Anterior cingulate cortex (tissue), 58 donors: ENCODE measurements around the gene MORN5.

Experiments
- DNase-seq, 58 donors: peaks; one replicate each; lab custom pipeline; 2025; lab: John Stamatoyannopoulos, UW

MORN5 gene

DNA sequence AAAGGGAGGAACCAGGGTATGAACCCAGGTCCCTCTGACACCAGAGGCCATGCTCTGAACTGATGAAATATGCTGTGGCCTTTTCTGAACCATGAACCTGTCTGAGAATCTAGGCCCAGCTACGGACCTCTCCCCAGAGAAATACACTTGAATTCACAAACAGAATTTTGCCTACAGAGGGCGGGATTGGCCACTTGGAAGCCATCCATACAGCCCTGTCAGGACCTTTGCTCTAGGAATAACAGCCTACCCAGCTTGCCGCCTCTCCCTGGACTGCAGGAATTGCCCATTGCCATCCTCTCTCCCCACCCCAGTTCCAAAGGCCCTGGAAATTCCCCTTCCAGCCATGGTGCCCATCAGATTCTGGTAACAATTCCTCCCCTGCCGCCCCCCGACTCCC, 26.6 kb downstream of the MORN5 start:
- no peak for DNase-seq

DNA sequence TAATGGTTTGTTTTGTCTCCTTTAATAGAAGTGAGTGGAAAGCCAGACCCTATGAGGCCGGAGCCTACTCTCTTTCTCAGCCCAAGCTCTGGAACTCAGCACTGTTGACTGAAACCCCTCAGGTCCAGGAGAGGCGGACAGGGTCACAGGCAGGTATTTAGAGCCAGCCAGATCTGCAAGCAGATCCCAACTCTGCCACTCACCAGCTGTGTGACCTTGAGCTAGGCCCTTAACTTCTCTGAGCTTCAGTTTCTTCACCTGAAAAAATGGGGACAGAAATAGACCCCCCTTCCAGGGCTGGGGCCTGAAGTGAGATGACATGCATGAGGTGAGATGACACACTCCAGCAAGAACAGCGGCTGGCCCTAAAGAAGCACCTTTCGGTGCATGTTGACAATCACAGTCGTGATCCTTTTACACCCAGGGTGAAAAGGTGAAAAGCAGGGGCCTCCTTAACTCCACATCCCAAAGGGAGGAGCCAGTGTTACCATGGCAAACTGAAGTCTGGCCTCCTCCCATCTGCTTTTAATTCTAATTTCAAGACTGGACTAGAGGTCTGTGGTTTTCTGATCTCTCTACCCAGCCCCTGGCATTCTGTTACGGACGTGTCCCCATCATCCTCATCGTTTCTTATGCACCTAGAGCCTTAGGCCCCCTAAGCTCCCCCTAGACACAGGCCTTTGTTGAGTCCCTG, 27.2 kb downstream of the MORN5 start:
- DNase-seq: no peak

DNA sequence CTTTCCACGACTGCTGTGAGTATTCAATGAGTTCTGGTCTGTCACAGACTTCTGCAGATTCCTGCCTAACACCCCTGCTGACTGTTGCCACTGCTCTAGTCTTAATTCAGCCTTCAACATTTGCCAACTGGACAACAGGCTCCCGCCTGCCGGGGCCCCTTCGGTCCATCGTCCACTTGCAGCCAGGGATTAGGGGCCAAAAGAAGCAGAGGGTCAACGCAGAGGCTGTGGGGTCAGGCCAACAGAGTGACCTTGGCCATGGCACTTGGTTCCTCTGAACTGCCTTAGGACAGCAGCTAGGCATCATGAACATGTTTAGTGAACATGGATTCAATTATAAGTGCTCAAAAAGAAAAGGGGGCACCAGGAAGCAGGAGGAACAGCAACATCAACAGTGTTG, 28.7 kb downstream of the MORN5 start:
- DNase-seq: no peak

DNA sequence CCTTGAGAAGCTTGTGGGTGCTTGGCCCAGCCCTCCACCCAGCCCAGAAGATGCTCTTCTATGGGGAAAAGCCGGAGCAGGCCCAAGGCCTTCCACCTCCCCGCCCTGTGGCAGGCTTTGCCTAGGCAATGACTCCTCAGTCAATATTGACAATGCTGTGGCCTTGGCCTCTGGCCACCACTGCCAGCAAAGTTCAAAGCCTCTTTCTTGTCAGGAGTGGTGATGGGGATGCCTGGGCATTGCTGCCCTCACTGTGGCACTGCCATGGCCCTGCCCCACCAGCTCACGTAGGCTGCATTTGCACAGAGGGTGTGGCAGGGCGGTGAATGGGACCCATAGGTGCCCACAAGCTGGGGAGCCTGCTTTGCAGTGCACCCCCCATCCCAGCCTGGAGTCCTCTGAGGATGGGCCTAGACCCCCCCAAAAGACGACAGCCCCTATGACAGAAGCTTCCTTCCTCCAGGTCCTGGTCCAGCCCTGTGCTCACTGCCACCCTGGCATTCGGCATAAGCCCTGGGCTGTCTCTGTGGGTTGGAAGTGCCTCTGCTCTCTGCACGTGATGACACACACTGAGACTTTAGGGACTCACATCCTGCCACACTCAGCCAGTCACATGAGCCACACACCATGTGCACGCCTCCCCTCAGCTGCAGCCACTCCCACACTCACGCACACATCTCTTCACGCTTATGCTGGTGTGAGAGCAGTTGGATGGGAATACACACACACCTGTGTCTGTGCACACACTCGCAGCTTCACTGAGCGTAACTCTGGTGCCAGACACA, 31.1 kb downstream of the MORN5 start:
- DNase-seq: peak in 14 of 58 donors; percentile 5 to 70 (median 15)

DNA sequence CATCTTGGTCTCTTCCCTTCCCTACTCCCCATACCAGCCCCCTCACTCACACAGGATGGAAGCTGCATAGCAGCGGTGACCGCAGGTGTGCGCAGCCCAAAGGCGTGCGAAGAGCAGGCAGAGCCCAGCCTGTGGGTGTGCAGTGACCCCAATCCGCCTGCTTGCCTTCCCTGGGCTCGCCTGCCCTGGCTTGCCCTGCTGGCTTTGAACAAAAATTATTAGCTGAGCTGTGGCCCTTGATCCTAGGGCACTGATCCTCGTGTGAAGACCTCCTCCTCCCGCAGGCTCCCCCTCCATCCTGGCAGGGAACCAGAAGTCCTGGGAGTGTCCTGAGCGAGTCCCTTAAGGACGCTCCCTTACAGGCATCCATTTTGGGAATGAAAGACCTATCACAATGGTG, 31.9 kb downstream of the MORN5 start:
- no peak for DNase-seq

DNA sequence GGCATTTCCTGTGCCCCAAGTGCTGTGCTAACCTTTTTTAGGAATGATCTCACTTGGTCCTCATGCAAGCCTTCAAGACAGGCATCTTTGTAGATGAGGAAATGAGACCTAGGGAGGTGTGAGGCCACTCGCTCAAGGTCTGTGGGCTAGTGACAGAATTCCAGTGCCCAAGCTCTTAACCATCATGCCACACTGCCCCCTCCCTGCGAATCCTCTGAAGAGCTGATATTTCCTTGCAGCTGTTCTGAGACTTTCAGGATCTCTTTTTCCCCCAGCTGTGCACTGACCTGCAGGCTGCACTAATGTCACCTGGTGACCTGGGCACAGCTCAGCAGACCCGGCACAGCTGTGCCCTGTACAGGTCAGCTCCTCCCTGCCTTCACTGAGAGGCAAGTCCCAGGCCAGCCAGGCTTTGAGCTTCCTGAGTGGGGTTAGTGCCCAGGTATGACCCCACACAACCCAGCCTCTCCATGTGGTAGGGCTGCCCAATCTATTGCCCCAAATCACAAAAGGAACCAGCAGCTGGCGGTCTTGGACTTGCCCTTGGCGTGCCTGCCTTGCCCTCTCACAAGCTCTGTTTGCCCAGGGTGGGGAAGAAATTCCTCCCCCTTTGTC, 32.7 kb downstream of the MORN5 start:
- DNase-seq: no peak

DNA sequence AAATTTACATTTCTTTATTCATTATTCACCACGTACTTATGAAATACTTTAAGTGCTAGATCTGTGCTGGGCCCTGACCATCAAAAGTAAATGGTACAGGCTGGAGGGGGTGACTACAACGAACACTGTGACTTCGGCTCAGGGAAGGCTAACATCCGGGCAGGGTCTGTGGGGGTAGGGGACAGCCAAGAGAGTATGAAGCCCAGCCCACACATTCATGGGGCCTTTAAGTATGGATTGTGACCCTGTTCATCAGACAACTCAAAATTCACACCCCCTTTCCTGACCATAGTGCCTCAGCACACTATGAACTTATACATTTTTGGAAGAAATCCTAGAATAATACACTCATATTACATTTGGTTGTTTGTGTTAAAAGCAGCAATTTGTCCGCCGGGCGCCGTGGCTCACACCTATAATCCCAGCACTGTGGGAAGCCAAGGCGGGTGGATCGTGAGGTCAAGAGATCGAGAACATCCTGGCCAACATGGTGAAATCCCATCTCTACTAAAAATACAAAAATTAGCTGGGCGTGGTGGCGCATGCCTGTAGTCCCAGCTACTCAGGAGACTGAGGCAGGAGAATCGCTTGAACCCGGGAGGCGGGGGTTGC, 33.3 kb downstream of the MORN5 start:
- no peak for DNase-seq

DNA sequence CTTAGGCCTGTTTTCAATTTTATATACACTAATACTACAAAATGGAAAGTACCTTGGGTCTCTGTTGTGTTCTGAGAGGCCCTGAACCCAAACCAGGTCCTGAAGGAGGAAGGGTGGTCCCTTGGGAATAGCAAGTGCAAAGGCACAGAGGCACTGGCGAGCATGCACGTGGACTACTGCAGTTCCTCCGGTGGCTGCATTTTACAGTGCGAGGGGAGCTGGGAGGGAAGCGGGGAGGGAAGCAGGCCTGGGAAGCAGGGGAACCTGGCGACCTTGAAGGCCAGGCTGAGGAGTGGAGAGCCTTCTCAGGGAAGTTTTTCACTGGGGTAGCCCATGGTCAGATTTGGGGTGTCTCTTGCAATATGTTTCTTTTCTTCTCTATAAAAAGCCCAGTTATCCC, 33.9 kb downstream of the MORN5 start:
- no peak for DNase-seq

DNA sequence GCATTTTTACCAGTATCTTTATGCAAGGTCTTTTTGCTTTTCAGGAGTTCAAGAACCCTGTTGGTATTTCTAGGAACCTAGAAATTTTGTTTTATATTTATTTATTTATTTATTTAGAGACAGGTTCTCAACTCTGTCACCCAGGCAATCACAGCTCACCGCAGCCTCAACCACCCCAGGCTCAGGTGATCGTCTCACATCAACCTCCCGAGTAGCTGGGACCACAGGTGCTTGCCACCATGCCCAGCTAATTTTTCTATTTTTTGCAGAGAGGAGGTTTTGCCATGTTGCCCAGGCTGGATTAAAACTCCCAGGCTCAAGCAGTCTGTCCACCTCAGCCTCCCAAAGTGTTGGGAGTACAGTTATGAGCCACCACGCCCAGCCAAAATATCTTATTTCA, 36.2 kb downstream of the MORN5 start:
- DNase-seq: no peak

DNA sequence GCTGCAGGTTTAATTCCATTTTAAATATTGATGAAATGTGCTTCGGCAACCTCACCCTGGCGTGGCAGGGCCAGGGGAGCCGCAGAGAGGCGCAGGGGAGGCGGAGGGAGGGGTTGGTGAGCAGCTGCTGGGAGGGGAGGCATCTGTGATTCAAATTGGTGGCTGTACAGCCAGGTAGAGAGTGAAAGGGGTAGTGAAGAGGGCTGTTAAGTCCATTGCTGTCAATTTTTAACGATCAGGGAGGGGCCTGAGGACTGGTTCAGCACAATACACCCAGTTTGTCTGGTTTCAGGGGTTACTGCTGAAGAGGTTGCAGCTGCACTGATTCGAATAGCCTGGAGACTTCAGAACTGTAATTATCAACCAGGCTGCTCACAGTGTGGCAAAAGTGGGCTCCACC, 37.7 kb downstream of the MORN5 start:
- no peak for DNase-seq

DNA sequence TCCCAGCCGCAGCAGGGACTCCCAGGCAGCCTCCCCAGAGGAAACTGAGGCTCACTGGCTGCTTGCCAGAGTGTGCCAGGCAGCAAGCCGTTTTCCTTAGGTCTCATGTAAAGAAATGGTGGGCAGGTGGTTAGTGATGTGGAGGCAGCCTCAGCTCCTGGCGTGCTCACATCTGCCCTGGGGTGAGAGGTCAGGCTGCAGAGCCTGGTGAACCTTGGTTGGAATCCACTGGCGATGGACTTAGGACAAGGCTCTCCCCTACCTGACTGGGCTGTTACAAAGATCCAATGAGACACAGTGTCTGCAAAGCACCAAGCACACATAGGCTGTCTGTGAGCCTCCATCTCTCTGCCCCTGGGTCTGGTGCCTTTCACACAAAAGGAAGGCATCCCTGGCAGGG, 38.2 kb downstream of the MORN5 start:
- DNase-seq: no peak

DNA sequence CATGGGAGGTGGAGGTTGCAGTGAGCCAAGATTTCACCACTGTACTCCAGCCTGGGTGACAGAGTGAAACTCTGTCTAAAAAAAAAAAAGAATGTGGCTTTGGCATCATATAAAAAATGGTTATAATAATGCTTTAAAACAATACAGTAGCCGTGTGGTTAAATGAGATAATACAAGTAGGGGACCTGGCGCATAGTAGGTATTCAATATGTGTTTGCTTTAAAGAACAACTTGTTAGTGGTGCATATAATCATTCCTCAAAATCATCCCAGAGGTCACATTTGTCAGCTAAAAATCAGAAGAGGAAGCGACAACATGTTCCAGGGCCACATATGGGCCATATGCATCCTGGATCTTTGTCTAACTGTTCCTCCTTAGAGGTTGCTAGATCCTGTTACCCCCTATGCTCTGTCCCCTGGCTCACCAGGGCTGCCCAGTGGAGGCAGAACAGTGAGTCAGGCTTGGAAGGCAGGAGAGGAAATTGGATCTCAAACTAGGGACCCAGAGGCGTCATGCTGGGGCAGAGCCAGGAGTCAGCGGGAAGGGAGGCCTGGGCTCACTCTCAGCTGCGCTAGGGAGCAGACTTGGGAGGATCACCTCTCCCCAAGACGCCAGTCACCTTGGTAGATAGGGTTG, 41.4 kb downstream of the MORN5 start:
- no peak for DNase-seq

DNA sequence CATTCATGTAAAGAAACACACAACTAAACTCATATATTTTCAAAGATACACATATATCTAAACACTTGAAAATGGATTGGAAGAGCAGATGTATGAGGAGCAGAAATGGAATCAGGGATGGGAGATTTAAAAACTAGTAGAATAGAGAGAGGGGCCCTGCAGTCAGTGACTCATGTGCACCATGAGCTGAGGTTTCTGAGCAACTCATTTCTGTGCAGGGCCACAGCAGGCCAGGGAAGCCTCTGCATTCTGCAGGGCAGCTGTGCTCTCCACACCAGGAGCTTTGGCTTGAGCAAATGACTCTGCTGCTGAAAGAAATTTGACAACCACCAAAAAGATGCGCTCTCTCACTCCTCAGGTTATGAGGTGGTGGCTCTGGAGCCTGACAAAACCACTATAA, 41.9 kb downstream of the MORN5 start:
- DNase-seq: no peak

DNA sequence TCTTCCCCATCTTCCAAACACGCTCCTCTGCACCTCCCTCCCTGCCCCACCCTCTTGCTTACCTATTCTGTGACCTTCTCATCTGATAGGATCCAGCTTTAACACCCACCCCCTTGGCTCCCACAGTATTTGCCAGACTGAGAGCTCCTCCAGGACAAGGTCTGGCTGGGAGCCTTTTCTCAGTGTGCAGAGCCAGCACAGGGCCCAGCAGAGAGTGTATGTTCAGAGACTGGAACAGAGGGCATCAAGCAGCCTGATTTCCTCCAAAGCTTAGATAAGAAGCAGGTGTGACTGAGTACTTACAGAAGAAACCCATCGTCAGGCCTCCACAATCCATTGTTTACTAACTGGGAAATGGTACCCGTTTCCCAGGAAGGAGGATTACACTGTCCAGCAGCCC, 42.4 kb downstream of the MORN5 start:
- no peak for DNase-seq

DNA sequence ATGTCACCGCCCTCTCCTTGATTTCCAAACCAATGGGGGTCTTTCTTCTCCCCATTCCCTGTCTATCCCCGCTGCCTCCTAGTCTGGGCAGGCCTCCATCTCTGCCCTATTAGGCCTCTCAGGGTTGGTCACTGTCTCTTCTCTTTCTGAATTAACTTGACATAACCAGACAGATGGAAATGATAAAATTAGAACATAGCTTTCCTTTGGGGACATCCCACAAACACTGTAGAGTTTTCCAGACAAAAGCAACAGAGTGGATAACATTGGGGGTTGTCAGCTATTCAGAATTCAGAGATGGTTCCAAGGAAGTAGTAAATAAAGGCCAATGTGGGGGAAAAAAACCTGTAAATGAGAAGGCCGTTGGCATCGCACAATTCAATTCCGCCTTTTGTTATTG, 44.3 kb downstream of the MORN5 start:
- DNase-seq: no peak

DNA sequence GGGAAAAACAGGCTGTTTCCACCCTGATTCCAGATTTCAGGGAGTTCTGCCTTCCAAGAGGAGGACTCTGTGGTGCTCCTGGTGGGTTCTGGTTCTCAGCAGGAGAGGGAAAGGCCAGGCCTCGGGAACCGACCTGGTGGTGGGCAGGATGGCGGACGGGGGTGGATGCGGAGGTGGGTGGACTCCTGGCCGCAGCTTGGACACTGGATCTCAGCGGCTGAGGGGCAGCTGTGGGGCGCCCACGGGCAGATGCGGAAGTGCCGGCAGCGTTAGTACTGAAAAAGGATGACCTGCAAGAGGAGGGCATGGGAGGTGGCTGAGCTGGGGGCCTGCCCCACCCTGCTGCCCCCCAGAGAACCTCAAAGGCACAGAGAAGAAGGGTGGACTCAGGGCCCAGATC, 44.8 kb downstream of the MORN5 start:
- DNase-seq: no peak

DNA sequence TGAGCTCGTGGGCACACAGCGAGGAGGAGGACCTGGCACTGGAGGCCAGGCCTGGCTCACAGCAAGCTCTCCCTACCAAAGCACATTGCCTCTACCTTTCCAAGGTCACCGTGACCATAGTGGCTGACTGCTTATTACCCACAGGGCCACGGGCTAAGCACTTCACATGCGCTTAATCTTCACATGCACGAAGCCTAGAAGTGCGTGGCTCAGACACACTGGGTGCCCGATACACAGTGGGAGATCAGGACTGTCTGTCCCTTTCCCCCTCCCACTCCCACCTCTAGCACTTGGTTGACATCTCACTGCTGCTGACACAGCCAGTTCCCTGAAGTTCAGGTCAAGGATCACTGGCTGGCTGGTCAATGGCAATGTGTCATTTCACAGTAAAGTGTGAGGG, 45.5 kb downstream of the MORN5 start:
- no peak for DNase-seq

DNA sequence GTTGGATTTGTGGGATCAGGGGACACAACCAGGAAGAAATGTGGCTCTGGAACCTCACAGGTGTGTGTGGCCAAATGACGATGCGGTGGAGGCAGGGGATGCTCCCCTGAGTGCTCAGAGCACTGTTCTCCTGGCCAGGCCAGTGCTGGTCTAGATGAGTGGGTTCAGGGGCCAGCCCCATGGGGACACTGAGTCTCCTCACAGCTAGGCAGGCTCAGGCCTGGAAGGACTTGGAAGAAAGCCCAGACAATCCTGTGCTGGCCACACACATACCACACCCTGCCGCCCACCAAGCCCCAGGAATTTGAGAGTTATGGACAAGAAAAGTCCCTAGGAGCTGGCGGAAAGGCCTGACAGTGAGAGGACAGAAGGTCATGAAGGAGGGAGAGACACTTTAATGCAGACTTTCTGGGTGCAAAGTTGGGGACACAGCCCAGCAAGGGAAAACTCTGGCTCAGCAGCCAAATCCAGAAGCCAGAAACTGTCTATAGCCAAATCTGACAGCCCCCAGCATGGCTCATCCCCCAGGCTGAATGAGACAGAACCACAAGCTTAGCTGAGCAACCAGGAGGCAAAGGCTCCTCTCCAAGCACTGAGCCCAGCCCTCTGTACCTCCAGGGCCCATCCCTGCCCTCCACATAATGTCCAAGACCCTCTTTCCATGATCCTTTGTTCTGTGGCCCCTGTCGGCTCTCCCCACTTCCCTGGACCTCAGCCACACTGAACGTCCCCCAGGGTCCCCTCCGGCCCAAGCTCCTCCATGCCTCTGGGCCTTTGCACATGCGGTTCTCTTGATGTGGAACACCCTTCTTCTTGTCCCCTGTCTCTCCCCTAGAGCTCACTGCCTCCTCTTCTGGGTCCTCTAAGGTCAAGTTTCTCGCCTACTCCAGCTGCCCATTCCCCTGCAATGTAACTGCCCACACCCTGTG, 46.7 kb downstream of the MORN5 start:
- no peak for DNase-seq

DNA sequence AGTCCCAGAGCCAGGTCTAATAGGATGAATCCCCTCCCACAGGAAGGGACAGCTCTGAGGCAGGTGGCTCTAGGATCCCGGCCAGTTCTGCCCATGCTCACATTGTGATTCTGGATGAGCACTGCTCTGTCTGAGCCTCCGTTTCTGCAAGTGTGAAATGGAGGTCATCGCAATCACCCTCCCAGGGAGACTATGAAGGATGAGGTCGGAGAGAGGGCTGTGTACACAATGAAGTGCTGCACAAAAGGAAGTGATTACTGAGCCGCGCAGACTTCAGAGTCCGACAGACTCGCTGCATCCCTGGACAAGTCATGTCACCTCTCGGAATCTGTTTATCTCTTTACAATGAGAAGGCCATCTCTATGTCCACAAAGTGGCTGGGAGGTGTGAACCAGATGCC, 47.4 kb downstream of the MORN5 start:
- no peak for DNase-seq

DNA sequence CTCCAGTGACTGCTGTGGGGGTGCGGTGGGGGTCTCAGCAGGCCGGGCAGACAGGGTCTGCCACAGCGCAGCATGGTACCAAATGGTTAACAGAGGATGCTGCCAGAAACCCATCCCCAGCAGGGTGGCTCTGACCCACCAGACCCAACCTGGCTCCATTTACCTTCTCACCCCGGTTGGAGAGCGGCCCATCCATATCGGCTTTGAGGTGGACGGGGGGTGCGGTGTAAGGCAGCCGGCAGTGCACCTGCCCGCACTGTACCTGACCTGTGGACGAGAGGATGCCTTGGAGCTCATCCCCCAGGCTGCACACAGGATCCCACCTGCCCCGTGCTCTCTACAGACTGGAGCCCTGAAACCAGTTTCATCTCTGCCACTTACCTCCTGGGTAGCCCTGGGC, 49.7 kb downstream of the MORN5 start:
- no peak for DNase-seq
